ENCODE data around the gene SLC2A10. TPM values are rescaled to one million over a fixed set of nuclear protein-coding genes. Genes with fewer than 3 reads are reported as not detected.
"Not testable (repeated sequence)": the region's sequence is repeated elsewhere in the genome, so short reads cannot be mapped to it uniquely, and the experiment has no call there.

Gene SLC2A10
- total RNA-seq = 6.5 and 8.1 TPM in 2 replicates

DNA sequence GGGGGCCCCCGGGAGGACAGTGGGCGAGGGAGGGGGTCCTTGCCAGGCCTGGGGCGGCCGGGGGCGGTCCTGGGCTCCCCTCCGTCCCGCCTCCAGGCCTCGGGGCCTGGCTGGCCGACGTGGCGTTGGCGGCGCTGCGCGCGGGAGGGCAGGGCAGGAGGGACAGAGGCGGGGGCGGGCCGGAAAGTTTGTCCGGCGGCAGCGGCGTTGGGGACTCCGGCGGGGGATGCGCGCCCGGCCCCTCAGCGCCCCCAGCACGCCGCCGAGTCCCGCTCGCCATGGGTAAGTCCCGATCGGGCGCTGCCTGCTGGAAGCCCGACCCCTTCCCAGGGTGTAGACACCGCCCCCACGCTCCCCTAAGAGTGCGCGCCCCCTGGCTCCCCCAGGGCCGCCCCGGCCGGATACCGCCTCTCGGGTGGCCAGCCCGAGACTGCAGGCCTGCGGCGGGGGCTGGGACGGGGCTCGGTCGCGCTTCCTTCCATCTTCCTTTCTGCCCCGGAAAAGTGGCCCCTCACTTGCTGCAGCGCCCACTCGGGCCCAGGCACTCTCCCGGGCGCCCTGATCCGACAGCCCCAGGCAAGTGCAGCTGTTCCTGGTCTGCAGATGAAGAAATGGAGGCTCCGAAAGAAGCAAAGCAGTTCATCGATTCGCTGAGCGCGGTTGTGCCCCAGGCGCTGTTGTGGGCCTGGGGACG lies at the start of gene SLC2A10:
Gene SLC2A10, plus strand, starts transcription at position 191 of the 694 bp plus-strand sequence. Its CDS starts 88 bp downstream, at position 279.
- no peak for DNase-seq (ENCODE audit: low read depth, low spot score)

GRCh38 chr20:46660487-46660886 lies 49.0 kb upstream of the SLC2A10 start:
- DNase-seq (ENCODE audit: low read depth, low spot score) = no peak

DNA sequence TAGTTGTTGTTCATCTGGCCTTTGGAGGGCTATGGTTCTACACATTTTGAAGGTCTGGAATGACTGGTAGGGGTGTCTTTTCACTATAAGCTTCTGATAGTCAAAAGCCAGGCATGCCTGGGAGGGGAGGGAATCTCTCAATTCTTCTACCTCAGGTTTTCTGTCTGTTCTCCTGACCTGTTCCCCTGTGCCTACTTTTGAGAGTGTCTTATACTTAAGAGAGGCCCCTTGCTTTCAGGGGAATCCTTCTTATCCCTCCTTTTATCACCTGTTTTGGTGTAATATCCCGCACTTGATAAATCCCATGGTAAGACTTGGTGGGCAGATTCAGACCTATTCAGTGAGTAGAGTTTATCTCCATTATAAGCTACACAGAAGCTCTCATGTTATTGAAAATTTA lies 47.8 kb upstream of the SLC2A10 start:
- no peak for DNase-seq (ENCODE audit: low read depth, low spot score)

DNA sequence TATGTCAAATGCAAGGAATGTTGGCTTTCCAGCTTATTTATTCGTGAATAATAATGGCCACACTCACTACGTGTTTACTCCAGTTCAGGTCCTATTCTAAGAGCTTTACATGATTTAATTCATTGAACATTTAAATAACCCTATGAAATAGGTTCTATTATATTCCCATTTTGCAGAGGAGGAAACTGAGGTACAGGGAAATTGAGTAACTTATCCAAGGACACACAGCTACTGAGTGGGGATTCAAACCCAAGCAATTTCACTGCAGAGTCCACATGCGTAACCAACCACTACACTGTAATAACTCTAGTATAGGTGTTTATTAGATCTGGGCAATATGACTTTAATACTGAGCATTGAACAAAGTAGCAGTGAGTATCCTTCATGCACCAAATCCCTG lies 45.9 kb upstream of the SLC2A10 start:
- no peak for DNase-seq (ENCODE audit: low read depth, low spot score)

GRCh38 chr20:46665602-46666001 lies 43.8 kb upstream of the SLC2A10 start:
- DNase-seq (ENCODE audit: low read depth, low spot score) = no peak

DNA sequence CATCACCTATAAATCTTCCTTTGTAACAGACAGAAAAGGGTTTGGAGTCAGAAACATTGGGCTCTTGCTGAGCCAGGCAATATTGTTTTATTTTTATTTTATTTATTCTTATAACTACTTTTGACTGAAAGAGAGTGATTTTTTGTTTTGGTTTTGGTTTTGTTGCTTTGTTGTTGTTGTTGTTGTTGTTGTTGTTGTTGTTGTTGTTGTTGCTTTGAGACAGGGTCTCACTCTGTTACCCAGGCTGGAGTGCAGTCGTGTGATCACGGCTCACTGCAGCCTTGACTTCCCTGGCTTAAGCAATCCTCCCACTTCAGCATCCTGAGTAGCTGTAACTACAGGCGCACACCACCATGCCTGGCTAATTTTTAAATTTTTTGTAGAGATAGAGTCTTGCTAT lies 43.1 kb upstream of the SLC2A10 start:
- DNase-seq (ENCODE audit: low read depth, low spot score) = no peak

DNA sequence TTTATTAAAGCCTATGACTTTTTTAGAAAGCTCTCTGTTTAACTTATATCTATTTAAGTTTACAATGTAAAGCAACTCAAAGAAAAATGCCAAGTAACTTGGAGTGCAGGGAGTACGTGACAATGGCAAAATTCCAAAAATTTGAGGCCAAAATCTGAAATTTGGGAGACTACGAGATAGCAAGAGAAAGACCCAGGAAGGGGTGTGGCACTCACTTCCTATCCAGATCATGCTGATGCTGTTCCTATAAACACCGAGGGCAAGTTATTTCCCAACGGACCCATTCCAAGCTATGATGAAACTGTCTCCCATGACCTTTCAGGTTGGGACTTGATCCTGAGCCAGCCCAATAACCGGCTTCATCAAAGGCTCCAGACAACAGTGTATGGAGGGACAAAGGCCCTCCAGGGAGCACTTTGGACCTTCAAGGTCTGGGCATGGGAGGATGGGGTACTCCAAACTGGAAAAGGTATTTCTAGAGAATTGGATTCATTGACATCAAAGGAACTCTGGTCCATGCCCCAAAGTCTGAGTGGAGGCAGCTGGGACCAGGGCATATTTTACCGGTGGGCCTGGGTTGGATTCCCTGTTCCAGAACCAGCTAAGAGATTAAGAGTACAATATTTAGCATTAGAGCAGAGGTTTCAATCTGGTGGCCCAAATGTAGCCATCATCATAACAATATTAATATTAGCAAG lies 42.5 kb upstream of the SLC2A10 start:
- DNase-seq (ENCODE audit: low read depth, low spot score) = no peak

- no peak for DNase-seq (ENCODE audit: low read depth, low spot score)
Observed at GRCh38 chr20:46670228-46670584, 39.2 kb upstream of the SLC2A10 start.

DNA sequence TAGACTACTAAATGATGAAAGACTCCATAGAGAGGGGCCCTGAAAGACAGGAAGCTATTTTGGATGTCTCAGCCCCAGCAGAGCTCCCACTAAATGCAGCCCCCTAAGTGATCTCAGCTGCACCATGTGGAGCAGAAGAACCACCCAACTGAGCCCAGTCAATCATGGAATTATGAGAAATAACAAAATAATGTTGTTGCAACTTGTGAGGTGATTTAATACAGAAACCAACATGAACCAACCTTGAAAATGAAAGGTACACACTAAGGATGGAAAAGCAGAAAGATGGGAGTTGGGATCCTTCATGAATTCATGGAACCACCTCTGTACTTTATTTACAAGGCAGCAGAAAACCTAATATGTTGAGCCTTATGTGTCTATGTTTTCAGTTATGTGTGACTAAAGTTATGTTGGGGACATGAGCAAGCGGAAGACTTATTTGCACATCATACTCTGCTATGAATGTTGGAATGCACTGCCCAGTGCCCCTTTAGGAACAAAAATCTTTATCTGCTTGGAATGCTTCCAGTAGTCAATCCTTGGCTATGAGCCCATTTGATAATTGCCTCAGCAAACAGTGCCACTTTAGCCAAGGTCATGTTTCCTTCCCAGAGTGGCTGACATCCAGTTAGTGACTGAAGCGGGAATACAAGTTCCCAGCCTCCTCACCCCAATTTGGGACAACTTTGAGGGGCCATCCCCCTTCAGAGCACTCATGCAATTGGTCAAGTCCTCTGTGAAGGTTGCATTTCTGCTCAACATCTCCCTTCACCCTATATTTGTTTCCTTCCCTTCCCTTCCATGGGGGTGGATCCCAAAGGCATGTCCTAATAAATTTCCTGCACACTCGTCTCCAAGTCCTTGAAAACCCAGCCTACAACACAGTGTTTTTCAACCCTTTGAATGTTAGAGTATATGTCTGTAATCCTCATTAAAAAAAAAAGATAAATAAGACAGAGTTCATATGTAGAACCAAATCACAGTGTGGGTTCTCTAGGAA lies 38.6 kb upstream of the SLC2A10 start:
- no peak for DNase-seq (ENCODE audit: low read depth, low spot score)

DNA sequence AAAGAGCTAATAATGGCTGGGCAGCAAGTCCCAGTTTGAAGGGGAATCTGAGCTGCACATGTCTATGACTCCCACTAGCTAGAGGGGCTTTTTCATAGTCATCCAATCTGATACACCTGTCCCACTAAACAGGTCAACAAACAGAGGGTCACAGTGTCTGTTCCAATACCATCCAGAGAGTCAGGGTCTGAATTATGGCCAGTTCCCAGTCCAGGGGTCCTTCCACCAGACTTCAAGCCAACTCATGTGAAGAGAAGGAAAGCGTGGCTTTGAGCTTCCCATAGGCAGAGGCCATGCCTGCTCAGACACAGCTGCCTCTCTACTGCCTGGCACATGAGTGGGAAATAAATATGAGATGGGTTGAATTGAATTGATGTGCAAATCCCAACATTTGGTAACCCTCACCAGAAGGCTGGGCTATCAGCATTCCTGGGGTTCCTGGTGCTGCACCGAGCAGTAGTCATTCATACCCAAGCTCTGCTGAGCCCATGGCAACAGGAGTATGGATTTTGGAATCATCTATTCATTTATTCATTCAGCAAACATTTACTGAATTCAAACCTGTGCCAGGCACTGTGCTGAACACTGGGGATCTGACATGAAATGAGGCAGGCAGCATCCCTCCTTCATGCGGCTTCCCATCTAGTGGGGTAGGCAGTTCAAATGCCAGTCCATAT lies 37.4 kb upstream of the SLC2A10 start:
- no peak for DNase-seq (ENCODE audit: low read depth, low spot score)

DNA sequence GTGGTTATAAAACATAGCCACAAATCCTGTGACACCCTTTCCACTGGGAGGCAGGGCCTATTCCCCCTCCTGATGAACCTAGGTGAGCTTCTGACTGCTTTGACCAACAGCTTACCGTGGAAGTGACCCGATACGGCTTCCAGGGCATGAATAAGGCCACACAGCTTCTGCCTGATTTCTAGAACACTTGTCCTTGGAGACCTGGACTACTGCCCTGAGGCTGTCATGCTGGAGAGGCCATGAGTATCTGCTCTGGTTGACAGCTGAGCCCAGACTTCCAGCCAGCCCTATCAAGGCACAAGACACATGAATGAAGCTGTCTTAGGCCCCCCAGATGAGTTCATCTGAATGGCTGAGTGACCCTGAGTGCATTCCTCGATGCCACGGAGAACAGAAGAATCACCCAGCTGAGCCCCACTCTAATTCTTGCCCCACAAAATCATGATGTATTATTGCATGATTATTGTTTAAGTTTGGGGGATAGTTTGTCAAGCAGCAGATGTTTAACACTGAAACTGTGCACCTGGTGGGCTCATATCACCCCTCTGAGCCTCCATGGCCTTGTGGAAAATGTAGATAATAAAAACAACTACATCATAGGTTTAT lies 36.8 kb upstream of the SLC2A10 start:
- no peak for DNase-seq (ENCODE audit: low read depth, low spot score)

GRCh38 chr20:46673394-46674252 lies 35.8 kb upstream of the SLC2A10 start:
- DNase-seq (ENCODE audit: low read depth, low spot score) = no peak

DNA sequence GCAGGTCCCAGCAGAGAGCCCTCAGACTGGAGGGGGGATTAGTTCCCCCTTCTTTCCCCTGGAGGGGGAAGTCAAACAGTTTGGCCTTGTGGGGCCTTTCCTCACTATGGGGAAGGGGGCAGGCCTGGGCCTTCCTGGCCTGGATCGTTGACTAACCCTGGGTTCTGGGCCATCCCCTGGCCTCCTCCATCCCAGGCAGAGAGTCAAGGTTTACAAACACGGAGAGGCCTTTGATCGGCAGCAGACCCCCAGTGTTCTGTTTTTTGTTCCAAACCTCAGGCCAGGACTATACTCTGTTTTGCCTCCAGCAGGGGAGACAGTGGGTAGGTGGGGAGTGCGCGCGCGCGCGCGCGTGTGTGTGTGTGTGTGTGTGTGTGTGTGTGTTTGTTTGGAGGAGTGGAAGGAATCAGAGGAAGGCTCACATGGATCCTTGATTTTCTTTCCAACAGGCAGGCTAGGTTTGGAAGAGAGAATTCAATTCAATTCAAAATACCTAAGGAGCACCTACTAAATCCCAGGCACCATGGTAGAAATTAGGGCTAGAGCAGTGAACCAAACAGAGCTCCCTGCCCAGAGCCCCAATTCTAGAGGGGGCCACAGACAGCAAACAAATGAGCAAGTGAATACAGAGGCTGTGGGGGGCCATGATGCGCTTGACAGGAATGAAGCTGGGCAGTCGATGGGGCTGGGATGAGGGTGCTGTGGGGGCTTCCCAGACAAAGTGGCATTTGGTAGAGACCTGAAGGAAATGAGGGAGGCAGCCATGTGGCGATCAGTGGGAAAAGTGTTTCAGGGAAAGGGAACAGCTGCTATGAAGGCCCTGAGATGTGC lies 35.0 kb upstream of the SLC2A10 start:
- no peak for DNase-seq (ENCODE audit: low read depth, low spot score)

DNA sequence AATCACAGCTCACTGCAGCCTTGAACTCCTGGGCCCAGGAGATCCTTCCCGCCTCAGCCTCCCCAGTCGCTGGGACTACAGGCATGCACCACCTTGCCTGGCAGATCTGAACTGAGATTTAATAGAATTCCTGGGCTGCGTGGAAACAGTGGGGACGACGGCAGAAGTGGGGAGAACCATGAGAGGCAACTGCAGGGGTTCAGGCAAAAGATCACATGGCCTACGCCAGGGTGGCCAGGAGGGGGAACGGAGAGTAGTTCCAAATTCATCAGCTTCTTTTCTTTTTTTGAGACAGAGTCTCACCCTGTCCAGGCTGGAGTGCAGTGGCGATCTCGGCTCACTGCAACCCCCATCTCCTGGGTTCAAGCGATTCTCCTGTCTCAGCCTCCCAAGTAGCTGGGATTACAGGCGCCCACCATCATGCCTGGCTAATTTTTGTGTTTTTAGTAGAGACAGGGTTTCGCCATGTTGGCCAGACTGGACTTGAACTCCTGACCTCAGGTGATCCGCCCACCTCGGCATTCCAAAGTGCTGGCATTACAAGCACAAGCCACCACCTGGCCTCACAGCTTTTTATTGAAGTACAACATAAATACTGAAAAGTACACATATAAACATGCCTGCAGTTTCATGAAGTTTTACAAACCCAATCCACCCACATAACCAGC lies 32.7 kb upstream of the SLC2A10 start:
- DNase-seq (ENCODE audit: low read depth, low spot score) = not testable (repeated sequence)

GRCh38 chr20:46677608-46678007 lies 31.8 kb upstream of the SLC2A10 start:
- DNase-seq (ENCODE audit: low read depth, low spot score) = no peak

GRCh38 chr20:46678516-46678915 lies 30.9 kb upstream of the SLC2A10 start:
- no peak for DNase-seq (ENCODE audit: low read depth, low spot score)

DNA sequence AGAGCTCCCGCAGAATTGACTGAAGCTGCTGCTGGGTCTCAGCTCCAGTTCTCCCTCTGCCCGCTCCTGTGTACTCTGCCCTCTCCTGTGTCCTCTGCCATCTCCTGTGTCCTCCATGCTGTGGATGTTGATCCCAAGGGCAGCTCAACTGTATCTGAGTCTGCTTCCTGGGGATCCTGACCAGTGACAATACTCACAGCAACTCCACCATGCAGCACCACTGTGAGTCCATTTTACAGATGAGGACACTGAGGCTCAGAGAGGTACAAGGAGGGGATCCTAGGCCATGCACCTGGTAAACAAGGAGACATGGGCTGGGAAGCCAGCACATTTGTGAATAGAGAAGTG lies 28.8 kb upstream of the SLC2A10 start:
- DNase-seq (ENCODE audit: low read depth, low spot score) = no peak

- no peak for DNase-seq (ENCODE audit: low read depth, low spot score)
Observed at GRCh38 chr20:46681032-46681854, 28.2 kb upstream of the SLC2A10 start.

All from pulmonary artery endothelial cell (primary cell).